Activated T-cell treated with anti-CD3 and anti-CD28 coated beads, Interleukin-2, amount 50 U/mL, for 72 hours (primary cell): ENCODE data around the gene ZNF48. TPM values are rescaled to one million over a fixed set of nuclear protein-coding genes. Genes with fewer than 3 reads are reported as not detected.

Source experiments
- ATAC-seq, 2 donors: fragments of 150-1000 bp; cut with Tn5 transposase; replicated peaks in 1 of 2; 2 replicates each; pipeline ENCODE4 v1.10.0; 2021; ENCODE audit warnings: moderate library complexity in 2 of 2, mild to moderate bottlenecking in 1 of 2
- DNase-seq, 2 donors: peaks; one replicate each; pipeline ENCODE4 v3.0.0; 2021 to 2022; ENCODE audit warnings: mixed read lengths in 1 of 2
- H3K27ac Mint-ChIP-seq: one replicate; pipeline ENCODE4 v1.8.0; 2022; ENCODE audit warnings: mild to moderate bottlenecking, moderate library complexity, mixed read lengths
- H3K27me3 Mint-ChIP-seq: one replicate; pipeline ENCODE4 v1.8.0; 2022; ENCODE audit warnings: low read depth, mixed read lengths
- H3K36me3 Mint-ChIP-seq, 2 donors: one replicate each; pipeline ENCODE4 v1.8.0; 2022; ENCODE audit warnings: mixed read lengths in 2 of 2, mild to moderate bottlenecking in 1 of 2; ENCODE audit not compliant: insufficient read depth in 2 of 2
- H3K4me1 Mint-ChIP-seq: one replicate; pipeline ENCODE4 v1.8.0; 2022; ENCODE audit warnings: low read depth, mixed read lengths
- H3K4me3 Mint-ChIP-seq, 2 donors: one replicate each; pipeline ENCODE4 v1.8.0; 2022; ENCODE audit warnings: mild to moderate bottlenecking in 2 of 2, mixed read lengths in 2 of 2, moderate library complexity in 2 of 2
- H3K9me3 Mint-ChIP-seq, 2 donors: one replicate each; pipeline ENCODE4 v1.8.0; 2022; ENCODE audit warnings: mixed read lengths in 2 of 2
- total RNA-seq, 2 donors: library from RNA; stranded (reverse); gene quantifications; one replicate each; pipeline ENCODE4 v1.2.3, GENCODE V29; 2022

The ZNF48 gene
- total RNA-seq: 10 to 100 TPM; 10.5 to 13.1 TPM

- H3K27me3 Mint-ChIP-seq: no peaks in the 10 kb centered on the region
- peak within 1 kb of the TSS; percentile 77 for H3K27ac Mint-ChIP-seq
- peaks cover 2 to 3% of the 10 kb centered on the region in 2 donors for H3K36me3 Mint-ChIP-seq
- DNase-seq (peak; percentile 72 to 79), ATAC-seq (peak; percentile 81 to 84)
- no peaks in the 10 kb centered on the region for H3K9me3 Mint-ChIP-seq
- H3K4me1 Mint-ChIP-seq: peaks cover 47% of the 10 kb centered on the region
- peak within 1 kb of the TSS; percentile 89 to 91 for H3K4me3 Mint-ChIP-seq
Measured at GRCh38 chr16:30395155-30395991, at the start of gene ZNF48. TSS of gene ZNF48 (plus strand) at chr16:30395420. CDS start at chr16:30395795, 375 bp downstream.

- Mint-ChIP-seq H3K4me3 (no peak overlapping the region), H3K27me3 (no peaks in the 10 kb centered on the region), H3K4me1 (peaks cover 21% of the 10 kb centered on the region), H3K9me3 (no peaks in the 10 kb centered on the region), H3K36me3 (peaks cover 3 to 10% of the 10 kb centered on the region in 2 donors), H3K27ac (no peak overlapping the region)
- no peak for DNase-seq
- no peak for ATAC-seq
Measured at GRCh38 chr16:30346286-30346685, 48.9 kb upstream of the ZNF48 start.

GRCh38 chr16:30348113-30348512 is 47.1 kb upstream of the ZNF48 start:
- ATAC-seq (no peak), DNase-seq (no peak)
- H3K27me3 Mint-ChIP-seq: no peaks in the 10 kb centered on the region
- no peak overlapping the region for H3K4me3 Mint-ChIP-seq
- no peaks in the 10 kb centered on the region for H3K9me3 Mint-ChIP-seq
- peaks cover 5 to 12% of the 10 kb centered on the region in 2 donors for H3K36me3 Mint-ChIP-seq
- peak overlapping the region; percentile 46 for H3K27ac Mint-ChIP-seq
- peaks cover 37% of the 10 kb centered on the region for H3K4me1 Mint-ChIP-seq

- Mint-ChIP-seq H3K36me3 (peaks cover 5 to 17% of the 10 kb centered on the region in 2 donors), H3K4me1 (peaks cover 45% of the 10 kb centered on the region), H3K27me3 (no peaks in the 10 kb centered on the region), H3K4me3 (no peak overlapping the region), H3K9me3 (no peaks in the 10 kb centered on the region), H3K27ac (peak overlapping the region; percentile 55)
- DNase-seq: no peak
- ATAC-seq: no peak
Measured at GRCh38 chr16:30348929-30349328, 46.3 kb upstream of the ZNF48 start.

GRCh38 chr16:30349675-30350074 is 45.5 kb upstream of the ZNF48 start:
- Mint-ChIP-seq H3K36me3 (peaks cover 5 to 19% of the 10 kb centered on the region in 2 donors), H3K4me1 (peaks cover 53% of the 10 kb centered on the region), H3K27me3 (no peaks in the 10 kb centered on the region), H3K27ac (peak overlapping the region; percentile 46), H3K9me3 (no peaks in the 10 kb centered on the region), H3K4me3 (peak overlapping the region in 1 of 2 donors; percentile 32)
- no peak for DNase-seq
- ATAC-seq: no peak

- Mint-ChIP-seq H3K36me3 (peaks cover 5 to 19% of the 10 kb centered on the region in 2 donors), H3K27ac (peak overlapping the region; percentile 59), H3K27me3 (no peaks in the 10 kb centered on the region), H3K4me1 (peaks cover 55% of the 10 kb centered on the region), H3K9me3 (no peaks in the 10 kb centered on the region), H3K4me3 (peak overlapping the region; percentile 4 to 9)
- DNase-seq (peak; percentile 44 to 48), ATAC-seq (peak; percentile 60 to 71)
Measured at GRCh38 chr16:30350134-30350871, 44.9 kb upstream of the ZNF48 start.

GRCh38 chr16:30351001-30351441 is 44.2 kb upstream of the ZNF48 start:
- H3K27ac Mint-ChIP-seq: peak overlapping the region; percentile 59
- ATAC-seq (no peak), DNase-seq (no peak)
- H3K4me3 Mint-ChIP-seq: peak overlapping the region in 1 of 2 donors; percentile 9
- peaks cover 5 to 19% of the 10 kb centered on the region in 2 donors for H3K36me3 Mint-ChIP-seq
- no peaks in the 10 kb centered on the region for H3K9me3 Mint-ChIP-seq
- H3K4me1 Mint-ChIP-seq: peaks cover 62% of the 10 kb centered on the region
- H3K27me3 Mint-ChIP-seq: no peaks in the 10 kb centered on the region

- DNase-seq: no peak
- peaks cover 66% of the 10 kb centered on the region for H3K4me1 Mint-ChIP-seq
Measured at GRCh38 chr16:30351586-30352419, 43.4 kb upstream of the ZNF48 start.

GRCh38 chr16:30352488-30353401 is 42.5 kb upstream of the ZNF48 start:
- Mint-ChIP-seq H3K27me3 (no peaks in the 10 kb centered on the region), H3K36me3 (peaks cover 5 to 19% of the 10 kb centered on the region in 2 donors), H3K9me3 (no peaks in the 10 kb centered on the region), H3K4me3 (peak overlapping the region; percentile 16 to 22), H3K27ac (peak overlapping the region; percentile 20), H3K4me1 (peaks cover 71% of the 10 kb centered on the region)
- no peak for DNase-seq
- no peak for ATAC-seq

More at GRCh38 chr16:30351586-30352419, 43.4 kb upstream of the ZNF48 start:
- Mint-ChIP-seq H3K27me3 (no peaks in the 10 kb centered on the region), H3K4me3 (no peak overlapping the region), H3K9me3 (no peaks in the 10 kb centered on the region), H3K36me3 (peaks cover 5 to 19% of the 10 kb centered on the region in 2 donors), H3K27ac (peak overlapping the region; percentile 19)
- no peak for ATAC-seq

- DNase-seq (no peak), ATAC-seq (no peak)
- Mint-ChIP-seq H3K27ac (peak overlapping the region; percentile 82), H3K4me1 (peaks cover 71% of the 10 kb centered on the region), H3K36me3 (peaks cover 5 to 19% of the 10 kb centered on the region in 2 donors), H3K4me3 (peak overlapping the region; percentile 92 to 94), H3K9me3 (no peaks in the 10 kb centered on the region), H3K27me3 (no peaks in the 10 kb centered on the region)
Measured at GRCh38 chr16:30353438-30354129, 41.6 kb upstream of the ZNF48 start.

GRCh38 chr16:30354423-30355143 is 40.6 kb upstream of the ZNF48 start:
- Mint-ChIP-seq H3K9me3 (no peaks in the 10 kb centered on the region), H3K27me3 (no peaks in the 10 kb centered on the region), H3K36me3 (peaks cover 5 to 17% of the 10 kb centered on the region in 2 donors), H3K4me1 (peaks cover 67% of the 10 kb centered on the region), H3K4me3 (peak overlapping the region; percentile 92 to 94), H3K27ac (peak overlapping the region; percentile 92)
- DNase-seq: peak in 1 of 2 donors; percentile 52
- ATAC-seq: peak; percentile 35 to 37
